Thyroid gland (tissue), 4 donors: ENCODE results near the gene VIL1.

Experiments
- CTCF ChIP-seq, 6 experiments: fragments of 200-600 bp in 3 of 6; fragments of 450-650 bp in 3 of 6; sonication (generic) in 3 of 6; IDR thresholded peaks; one replicate each; pipeline ENCODE4 v1.5.1; 2016 to 2019; ENCODE audit warnings: antibody characterized with exemption in 6 of 6, mild to moderate bottlenecking in 2 of 6, inconsistent platforms in 1 of 6, moderate library complexity in 1 of 6
- POLR2A ChIP-seq, 2 donors: fragments of 450-650 bp; IDR thresholded peaks; one replicate each; pipeline ENCODE4 v1.6.1; 2017; ENCODE audit warnings: antibody characterized with exemption in 2 of 2, mild to moderate bottlenecking in 2 of 2, moderate library complexity in 1 of 2

GRCh38 chr2:218392459-218392858 lies 26.5 kb upstream of the VIL1 start:
- TF ChIP-seq CTCF (IDR thresholded peaks at IDR 0.05) (no peak), POLR2A (IDR thresholded peaks at IDR 0.05) (no peak)
